Caki2 (cell line): ENCODE results near the gene CNOT9. TPM values are rescaled to one million over a fixed set of nuclear protein-coding genes. Genes with fewer than 3 reads are reported as not detected.

Source experiments
- DNase-seq: peaks from one replicate; pipeline ENCODE4 v3.0.0-alpha.2; 2015; ENCODE audit warnings: low read depth
- in situ Hi-C: cut with HindIII; loops from 2 replicates; pipeline ENCODE4 v1.10.0; 2016; ENCODE audit warnings: low sequenced_read_pairs, low pct_unique_long_range_greater_than_20kb, mixed read lengths
- total RNA-seq: library from RNA; depleted of rRNA; stranded (reverse); fragments of >200 nt; shearing (Covaris generic); gene quantifications from 2 replicates; pipeline ENCODE4 v1.2.3, GENCODE V29; 2014; ENCODE audit warnings: low replicate concordance

Gene CNOT9
- total RNA-seq, 1 experiment from 2014 or later, result 69.8 TPM

DNA sequence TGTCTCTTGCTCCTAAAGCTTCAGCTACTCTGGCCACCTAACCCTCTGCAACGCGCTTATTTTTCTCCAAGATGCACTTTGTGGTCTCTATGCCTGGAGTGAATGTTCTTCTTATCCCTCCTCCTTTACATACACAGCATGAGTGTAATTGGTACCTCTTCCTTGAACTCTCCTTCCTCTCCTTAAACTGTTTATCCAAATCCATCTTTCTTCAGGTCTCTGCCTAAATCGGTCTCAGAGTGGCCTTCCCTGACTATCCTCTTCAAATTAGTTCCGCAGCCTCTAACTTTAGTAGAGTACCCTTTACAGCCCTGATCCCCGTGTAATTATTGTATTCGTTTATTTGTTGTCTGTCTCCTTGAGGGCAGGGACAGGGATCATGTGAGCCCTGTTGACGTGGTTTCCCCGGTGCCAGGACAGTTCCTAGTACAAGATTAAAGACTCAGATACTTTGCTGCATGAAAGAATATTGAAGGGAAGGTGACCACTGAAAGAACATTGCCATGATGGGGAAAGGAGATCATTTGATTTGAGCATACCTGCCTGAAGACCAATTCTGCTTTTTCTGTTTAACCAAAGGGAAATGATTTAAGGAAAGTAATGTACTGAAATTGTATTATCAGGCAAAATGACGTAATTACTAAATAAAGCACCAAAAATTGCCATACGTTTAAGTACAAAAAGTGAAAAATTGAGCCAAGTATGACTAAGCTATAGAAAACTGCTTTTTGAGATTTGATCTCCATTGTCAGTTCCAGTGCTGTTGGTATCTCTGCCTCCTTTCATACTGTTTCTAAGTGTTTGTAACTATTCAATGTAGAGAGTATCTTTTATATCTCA lies 1.2 kb downstream of the CNOT9 start:
- in situ Hi-C loops, result no loop called here
- peak; percentile 56 for DNase-seq

DNA sequence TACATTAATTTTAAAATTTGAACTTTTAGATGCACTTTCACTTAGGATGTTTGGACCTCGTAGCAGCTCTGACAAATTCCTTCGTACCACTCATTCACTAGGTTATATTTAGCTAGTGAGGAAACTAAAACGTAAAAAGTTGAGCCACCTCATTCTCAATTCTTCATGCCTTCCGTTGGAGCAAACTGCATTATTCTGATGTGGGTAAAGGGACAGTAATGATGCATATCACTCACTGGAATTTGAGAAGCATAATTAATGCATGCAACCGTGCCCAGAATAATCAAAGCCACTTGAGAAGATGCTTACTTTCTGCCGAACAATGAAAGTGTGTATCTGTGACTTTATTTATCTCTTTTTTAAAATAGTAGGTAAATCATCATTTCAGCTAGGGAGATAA lies 2.2 kb downstream of the CNOT9 start:
- in situ Hi-C loops, result no loop called here
- no peak for DNase-seq

DNA sequence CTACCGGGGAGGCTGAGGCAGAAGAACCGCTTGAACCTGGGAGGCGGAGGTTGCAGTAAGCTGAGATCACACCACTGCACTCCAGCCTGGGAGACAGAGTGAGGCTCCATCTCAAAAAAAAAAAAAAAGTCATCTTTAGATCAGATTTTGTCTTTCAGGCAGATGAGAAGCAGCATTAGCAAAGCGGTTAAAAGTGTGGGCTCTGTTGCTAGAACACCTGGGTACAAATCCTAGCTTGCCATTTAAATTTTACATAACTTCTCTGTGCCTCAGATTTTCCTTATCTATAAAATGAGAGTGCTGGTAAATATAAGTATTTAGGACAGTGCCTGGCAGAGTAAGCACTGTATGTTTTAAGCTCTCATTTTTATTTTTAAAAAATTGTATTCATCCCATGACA lies 8.2 kb downstream of the CNOT9 start:
- in situ Hi-C loops, result no loop called here
- DNase-seq, result no peak

DNA sequence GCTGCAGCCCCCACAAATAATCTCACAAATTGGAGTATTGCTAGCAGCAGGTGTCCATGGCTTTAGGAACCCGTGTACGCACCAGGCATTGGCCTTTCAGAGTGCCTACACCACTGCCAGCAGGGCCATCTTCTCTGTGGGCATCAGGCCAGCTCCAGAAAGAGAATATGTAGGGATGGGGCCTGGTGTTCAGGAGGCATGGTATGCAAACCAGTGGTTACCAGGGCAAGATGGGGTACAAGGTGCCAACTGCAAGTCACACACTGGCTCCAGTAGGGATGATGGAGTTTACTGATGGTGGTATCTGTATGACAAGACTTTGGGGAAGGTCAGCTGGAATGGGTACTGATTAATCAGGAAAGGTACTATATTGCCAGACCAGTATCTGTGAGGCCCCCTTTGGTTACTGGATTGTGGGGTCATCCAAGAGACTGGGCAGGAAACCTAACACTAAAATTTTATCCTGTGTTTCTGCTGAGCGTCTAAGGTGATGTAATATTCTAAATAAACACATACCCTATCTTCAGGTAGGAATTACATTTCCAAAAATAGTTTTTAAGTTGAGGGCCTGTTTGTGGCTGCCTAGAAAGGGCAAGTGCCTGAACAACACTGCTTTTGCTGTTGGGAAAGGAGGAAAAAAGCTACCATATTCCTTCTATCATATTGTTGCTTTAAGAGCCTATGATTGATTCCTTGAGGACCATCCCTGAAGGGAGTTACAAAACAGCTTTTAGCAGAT lies 9.0 kb downstream of the CNOT9 start:
- in situ Hi-C loops, result no loop called here
- no peak for DNase-seq

DNA sequence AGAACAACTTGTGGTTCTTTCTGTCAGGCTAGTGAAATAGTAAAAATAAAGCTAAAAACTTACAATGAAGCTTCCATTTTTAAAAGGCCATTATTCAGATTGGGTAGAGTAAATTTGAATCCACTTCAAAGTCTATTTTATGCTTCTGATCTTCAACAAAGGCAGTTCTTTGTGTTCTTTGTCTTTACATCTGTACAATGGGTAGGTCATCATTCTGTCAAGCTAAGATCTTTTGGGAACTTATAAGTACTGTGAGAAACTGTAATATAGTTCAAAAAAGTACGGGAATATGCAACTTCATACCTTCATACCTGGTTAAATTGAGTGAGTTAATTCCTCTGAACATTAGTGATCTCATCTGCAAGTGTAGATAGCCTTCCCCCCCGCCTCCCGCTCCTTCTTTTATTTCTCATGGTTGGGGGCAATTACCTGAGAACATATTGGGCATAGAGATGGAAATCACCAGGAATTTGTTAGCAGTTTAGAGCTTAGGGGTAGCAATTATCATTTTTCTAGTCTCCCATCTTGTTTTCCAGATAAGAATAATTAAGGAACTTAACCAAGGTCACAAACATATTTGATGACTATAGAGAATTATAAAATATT lies 9.7 kb downstream of the CNOT9 start:
- no peak for DNase-seq
- in situ Hi-C loops, result no loop called here

DNA sequence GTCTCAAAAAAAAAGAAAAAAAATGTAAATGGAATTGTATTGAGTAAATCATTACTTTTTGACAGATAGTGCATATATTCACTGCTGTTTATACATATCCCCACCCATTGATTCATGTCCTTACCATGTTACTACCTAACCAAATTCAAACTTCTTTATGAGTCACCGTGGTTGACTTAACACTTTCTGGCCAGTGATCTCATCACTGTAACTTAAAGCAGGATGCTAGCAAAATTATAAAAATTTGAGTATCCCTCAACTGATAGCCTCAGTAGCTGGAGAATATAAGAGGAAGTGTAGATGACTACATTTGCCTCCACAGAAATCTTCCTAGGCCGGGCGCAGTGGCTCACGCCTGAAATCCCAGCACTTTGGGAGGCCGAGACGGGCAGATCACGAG lies 13.4 kb downstream of the CNOT9 start:
- in situ Hi-C loops, result no loop called here
- DNase-seq, result peak; percentile 72

DNA sequence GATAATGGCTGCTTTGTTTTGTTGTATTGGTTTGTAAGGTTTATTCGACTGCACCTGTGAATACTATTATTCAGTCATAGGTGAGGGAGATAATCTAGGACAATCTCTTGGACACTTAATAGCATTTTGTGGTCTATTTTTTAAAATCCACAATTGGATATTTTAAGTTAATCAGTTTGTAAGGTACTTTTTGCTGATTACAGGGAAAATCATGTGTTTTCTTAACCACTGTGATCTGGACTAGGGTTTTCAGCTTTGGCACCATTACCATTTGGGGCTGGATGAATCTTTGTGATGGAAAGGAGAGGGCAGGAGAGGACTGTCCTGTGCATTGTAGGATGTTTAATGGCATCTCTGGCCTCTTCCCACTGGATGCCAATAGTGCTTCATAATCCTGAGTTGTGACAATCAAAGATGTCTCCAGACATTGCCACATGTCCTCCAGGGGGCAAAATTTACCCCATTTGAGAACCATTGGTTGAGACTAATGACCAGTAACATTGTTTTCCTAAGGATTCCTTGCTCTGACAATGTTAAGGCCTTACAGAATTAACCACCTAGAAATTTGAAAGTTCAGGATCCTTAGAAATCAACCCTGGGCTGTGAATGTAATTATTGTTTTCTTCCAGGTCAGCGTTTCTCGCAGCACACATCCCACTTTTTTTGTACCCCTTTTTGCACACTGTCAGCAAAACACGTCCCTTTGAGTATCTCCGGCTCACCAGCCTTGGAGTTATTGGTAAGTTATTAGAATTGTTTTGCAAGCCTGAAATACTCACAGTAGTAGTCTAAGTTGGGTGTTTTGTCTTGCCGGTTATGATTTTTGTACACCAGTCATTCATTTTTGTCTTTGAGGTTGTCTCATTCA lies 15.6 kb downstream of the CNOT9 start:
- in situ Hi-C loops, result no loop called here
- no peak for DNase-seq

DNA sequence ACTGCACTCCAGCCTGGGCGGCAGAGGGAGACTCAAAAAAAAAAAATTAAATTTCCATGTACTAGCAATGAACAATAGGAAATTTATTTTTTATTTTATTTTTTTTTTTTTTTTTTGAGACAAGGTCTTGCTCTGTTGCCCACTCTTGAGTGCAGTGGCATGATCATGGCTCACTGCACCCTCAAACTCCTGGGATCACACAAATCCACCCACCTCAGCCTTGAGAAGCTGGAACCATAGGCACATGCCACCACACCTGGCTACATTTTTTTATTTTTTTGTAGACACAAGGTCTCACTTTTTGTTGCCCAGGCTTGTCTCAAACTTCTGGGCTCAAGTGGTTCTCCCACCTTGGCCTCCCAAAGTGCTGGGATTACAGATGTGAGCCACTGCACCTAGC lies 16.9 kb downstream of the CNOT9 start:
- in situ Hi-C loops, result no loop called here
- no peak for DNase-seq

DNA sequence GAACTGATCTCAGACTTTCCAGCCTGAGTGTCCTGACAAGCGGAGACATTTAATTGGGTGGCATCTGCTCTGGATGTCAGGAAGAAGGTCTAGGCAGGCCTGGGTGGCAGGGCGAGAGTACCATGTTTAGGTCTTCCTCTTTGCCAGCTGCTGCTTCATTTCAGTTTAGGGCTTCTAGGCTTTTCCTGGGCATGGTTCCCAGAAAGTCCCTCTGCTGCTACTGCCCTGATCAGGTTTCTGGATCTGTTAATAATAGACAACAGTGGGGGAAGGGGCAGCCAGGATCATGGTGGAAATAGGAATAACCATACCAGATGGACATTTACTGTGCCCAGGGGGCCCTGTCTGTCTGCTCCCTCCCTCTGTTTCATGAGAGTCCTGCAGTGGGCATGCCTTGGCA lies 36.8 kb downstream of the CNOT9 start:
- peak; percentile 26 for DNase-seq

DNA sequence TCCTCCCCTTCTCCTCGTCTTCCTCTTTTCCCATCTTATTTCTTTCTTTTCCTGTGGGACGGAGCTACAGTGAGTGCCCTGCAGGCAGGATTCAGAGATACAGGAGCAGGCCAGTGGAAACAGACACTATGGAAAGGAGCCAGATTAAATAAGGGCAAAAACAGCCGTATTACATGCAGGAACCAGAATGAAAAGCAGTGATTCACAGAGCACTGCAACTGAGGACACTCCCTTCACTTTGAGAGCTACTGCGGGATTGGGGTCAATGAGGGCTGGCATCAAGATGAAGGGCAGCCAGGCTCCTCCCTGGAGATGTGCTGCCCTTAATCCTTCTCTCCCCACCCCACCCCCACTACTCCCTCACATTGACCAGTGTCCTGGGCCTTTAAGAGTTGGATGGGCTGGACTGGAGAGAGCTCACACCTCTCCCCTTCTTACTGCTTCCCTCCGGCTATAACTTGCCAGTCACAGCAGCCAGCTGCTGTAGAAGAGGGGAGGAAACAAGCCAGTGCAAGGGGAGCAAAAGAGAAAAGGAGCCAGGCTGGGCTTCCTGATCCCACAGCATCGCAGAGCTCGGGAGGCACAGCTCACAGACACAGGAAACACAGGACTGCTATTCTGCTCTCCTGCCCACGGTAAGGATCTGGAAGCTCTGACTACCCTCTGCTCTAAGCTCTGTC lies 38.9 kb downstream of the CNOT9 start, which contains the start of gene PLCD4:
Gene PLCD4 (plus strand): TSS at position 464 of the 680 bp plus-strand sequence. CDS start 7,841 bp downstream, outside the sequence.
- in situ Hi-C loops, result no loop called here
- DNase-seq, result peak; percentile 91

More for the DNA sequence above, 36.8 kb downstream of the CNOT9 start:
- in situ Hi-C loops, result no loop called here

DNA sequence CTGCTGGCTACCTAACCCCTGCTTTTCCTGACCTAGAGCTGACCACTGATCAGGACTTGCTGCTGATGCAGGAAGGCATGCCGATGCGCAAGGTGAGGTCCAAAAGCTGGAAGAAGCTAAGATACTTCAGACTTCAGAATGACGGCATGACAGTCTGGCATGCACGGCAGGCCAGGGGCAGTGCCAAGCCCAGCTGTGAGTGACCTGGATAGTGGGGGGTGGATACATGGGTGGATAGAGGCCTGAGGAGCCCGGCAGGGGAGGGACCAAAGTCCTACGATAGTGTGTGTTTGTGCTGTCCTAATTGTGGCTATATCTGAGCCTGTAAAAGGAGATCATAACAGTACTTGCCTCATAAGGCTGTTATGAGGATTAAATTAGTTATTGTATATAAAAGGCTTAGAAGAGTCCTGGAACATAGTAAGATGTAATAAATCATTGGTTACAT lies 47.3 kb downstream of the CNOT9 start:
- in situ Hi-C loops, result no loop called here
- DNase-seq, result no peak

DNA sequence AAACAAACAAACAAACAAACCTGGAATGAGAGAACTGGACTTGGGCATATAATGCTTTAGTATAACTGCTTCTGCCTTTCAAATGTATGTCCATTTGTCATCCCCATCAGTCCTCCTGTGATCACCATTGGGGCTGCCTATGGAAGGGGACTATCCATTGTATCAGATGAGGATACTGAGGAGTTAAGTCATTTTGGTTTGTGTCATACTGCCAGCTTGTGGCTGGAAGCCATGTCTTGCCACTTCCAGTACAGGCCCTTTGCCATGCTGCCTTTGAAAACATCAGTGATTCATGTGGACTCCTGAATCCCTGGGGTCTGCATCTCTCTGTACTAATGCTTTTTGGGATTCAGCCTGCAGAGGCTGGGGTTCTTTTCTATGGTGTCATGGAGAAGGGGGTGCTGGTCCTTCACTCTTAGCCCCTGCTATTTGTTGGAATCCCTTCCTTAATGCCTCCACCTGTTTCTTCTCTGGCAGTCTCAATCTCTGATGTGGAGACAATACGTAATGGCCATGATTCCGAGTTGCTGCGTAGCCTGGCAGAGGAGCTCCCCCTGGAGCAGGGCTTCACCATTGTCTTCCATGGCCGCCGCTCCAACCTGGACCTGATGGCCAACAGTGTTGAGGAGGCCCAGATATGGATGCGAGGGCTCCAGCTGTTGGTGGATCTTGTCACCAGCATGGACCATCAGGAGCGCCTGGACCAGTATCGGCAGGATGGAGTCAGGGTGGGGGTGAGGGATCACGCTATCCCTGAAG lies 49.6 kb downstream of the CNOT9 start:
- in situ Hi-C loops, result no loop called here
- DNase-seq, result no peak

DNA sequence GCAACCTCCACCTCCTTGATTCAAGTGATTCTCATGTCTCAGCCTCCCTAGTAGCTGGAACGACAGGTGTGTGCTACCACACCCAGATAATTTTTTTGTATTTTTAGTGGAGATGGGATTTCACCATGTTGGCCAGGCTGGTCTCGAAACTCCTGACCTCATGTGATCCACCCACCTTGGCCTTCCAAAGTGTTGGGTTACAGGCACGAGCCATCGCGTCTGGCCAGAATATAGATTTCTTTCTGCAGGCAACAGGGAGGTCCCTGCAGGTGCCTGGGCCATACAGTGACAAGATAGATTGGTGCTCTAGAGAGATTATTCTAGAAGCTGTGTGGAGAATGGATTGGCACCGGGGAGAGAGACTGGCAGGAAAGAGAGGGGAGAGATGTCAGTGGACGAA lies 52.4 kb downstream of the CNOT9 start:
- DNase-seq, result no peak
- in situ Hi-C loops, result no loop called here

DNA sequence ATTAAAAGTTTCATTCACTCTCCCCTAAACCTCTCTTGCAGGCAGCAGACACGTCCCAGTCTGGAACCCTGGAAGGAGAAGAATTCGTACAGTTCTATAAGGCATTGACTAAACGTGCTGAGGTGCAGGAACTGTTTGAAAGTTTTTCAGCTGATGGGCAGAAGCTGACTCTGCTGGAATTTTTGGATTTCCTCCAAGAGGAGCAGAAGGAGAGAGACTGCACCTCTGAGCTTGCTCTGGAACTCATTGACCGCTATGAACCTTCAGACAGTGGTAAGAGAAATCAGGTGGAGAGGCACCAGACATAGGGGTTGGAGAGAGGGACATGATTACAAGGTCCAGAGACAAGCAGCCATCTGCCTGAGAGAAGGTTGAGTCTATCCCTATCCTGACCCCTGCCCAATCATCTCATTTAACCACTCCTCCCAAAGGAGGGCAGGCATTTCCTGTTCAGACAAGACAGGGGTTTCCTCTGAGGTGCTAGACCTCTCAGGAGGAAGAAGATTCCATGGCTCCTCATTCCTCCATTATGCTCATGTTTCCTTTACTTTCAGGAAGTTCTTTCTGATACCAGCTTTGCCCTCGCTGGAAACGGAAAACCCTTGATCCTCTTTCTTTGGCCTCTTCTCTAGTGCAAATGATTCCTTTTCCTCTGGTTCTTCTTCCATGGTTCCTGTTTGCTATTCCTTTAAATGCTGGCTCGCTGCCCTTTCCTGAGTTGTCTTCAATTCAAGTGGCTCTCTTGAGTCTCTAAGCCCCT lies 54.1 kb downstream of the CNOT9 start:
- in situ Hi-C loops, result no loop called here
- no peak for DNase-seq

DNA sequence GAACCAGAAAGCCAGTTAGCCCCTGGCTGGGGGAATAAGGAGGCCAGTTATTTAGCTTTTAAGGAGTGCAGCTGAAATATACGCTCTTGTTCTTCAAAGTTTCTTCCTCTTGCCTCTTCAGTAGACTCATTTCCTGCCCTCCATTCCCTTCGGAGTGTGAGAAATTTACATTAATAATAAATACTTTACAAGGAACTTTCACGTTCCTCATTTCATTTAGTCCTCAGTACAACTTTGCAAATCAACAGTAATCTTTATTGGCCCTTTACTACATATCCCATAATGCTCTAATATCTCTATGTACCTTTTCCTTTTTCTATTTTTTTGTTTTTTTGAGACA lies 54.7 kb downstream of the CNOT9 start:
- DNase-seq, result no peak
- in situ Hi-C loops, result no loop called here

DNA sequence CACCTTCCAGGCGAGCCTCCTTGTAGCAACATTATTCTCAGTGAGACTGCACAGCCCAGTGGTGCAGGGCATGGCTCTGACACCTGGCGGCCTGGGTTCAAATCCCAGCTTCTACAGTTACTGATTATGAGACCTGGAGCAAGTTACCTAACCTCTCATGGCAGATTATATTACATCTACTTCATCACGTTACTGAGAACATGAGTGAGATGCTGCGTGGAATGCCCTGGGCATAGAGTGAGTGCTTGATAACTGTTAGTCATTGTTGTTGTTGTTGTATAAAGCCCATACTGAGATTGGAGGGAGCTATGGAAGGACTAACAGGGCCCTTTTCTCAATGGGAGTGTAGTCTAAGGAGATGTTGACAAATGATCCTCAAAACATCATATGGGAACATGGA lies 57.7 kb downstream of the CNOT9 start:
- in situ Hi-C loops, result no loop called here
- no peak for DNase-seq

DNA sequence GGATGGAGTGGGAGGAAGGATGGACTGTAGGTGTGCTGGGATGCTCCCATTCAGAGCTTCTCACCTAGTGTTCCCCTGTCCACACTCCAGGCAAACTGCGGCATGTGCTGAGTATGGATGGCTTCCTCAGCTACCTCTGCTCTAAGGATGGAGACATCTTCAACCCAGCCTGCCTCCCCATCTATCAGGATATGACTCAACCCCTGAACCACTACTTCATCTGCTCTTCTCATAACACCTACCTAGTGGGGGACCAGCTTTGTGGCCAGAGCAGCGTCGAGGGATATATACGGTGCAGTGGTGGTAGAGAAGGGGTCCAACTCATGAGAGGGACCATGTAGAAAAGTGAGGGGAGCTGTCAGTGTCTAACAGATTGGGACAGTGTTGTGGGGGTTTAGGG lies 59.3 kb downstream of the CNOT9 start:
- no peak for DNase-seq
- in situ Hi-C loops, result no loop called here
